ENCODE measurements around the gene PTPRN2. TPM values are rescaled to one million over a fixed set of nuclear protein-coding genes. Genes with fewer than 3 reads are reported as not detected.
"Not testable (repeated sequence)": the region's sequence is repeated elsewhere in the genome, so short reads cannot be mapped to it uniquely, and the experiment has no call there.

Gene PTPRN2
- total RNA-seq, 1 experiment from 2014 or later: 1.1 TPM

DNA sequence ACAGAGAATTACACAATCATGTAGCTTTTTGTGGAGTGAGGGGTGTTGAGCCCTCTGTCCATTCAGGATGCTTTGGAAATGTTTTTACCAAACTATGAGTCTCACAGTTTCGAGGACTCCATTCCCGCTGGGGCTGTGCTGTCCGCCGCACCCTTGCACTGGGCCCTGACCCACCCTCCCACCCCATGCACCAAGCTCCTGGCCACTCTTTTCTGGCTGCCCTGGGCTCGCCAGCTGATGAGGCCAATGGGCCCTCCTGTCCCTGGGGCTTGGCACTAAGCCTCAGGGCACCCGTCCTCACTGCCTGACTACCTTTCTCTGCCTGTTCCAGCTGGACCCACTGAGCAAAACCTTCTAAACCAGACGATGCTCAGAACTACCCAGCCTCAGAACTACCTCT, 332.1 kb downstream of the PTPRN2 start:
- H3K27me3 ChIP-seq (ENCODE audit: control insufficient read depth, insufficient read depth, low read length): peaks cover 8% of the 10 kb centered on the region; the same call in 1 of the 2 replicates
- no peak overlapping the region for H3K4me3 ChIP-seq (ENCODE audit: low read depth in 2 of 2, low read length in 2 of 2)
- ATAC-seq: no peak
- no peak overlapping the region for H3K27ac ChIP-seq (ENCODE audit: low read length)
- BruUV-seq (replicated peaks): no TSS peak
- no peak for DNase-seq (ENCODE audit: low read depth, low spot score)
- CTCF ChIA-PET: no interaction called here
- POLR2A ChIA-PET: no interaction called here
- TF ChIP-seq SIN3A (IDR thresholded peaks at IDR 0.05; ENCODE audit: borderline replicate concordance, insufficient read depth, low read depth, low read length) (no peak), REST (IDR thresholded peaks at IDR 0.05; ENCODE audit: insufficient read depth in 1 of 2, low read depth in 2 of 2, low read length in 1 of 2) (no peak), POLR2AphosphoS5 (IDR thresholded peaks at IDR 0.05; ENCODE audit: low read depth, low read length) (no peak), CTCF (IDR thresholded peaks at IDR 0.05) (no peak), TCF7L2 (IDR thresholded peaks at IDR 0.05; ENCODE audit: low read depth, low read length) (no peak)
- in situ Hi-C loops (cut with HindIII; ENCODE audit: low pct_unique_long_range_greater_than_20kb, low sequenced_read_pairs): no loop called here
- H3K36me3 ChIP-seq (ENCODE audit: control insufficient read depth, insufficient read depth, low read length): no peaks in the 10 kb centered on the region; the same call in 1 of the 2 replicates
- intact Hi-C loops (cut with micrococcal nuclease; ENCODE audit: unreplicated experiment): no loop called here
- no peaks in the 10 kb centered on the region for H3K4me1 ChIP-seq (ENCODE audit: control insufficient read depth, insufficient read depth, low read length)
- no peaks in the 10 kb centered on the region for H3K9me3 ChIP-seq (ENCODE audit: control insufficient read depth, insufficient read depth, low read depth, low read length)

GRCh38 chr7:158255156-158255555, 332.5 kb downstream of the PTPRN2 start:
- intact Hi-C loops (cut with micrococcal nuclease; ENCODE audit: unreplicated experiment): no loop called here
- no peak overlapping the region for H3K4me3 ChIP-seq (ENCODE audit: low read depth in 2 of 2, low read length in 2 of 2)
- no peaks in the 10 kb centered on the region; the same call in 1 of the 2 replicates for H3K36me3 ChIP-seq (ENCODE audit: control insufficient read depth, insufficient read depth, low read length)
- H3K27me3 ChIP-seq (ENCODE audit: control insufficient read depth, insufficient read depth, low read length): peaks cover 8% of the 10 kb centered on the region; the same call in 1 of the 2 replicates
- no peak for TF ChIP-seq POLR2AphosphoS5 (IDR thresholded peaks at IDR 0.05; ENCODE audit: low read depth, low read length)
- no peak for TF ChIP-seq REST (IDR thresholded peaks at IDR 0.05; ENCODE audit: insufficient read depth in 1 of 2, low read depth in 2 of 2, low read length in 1 of 2)
- TF ChIP-seq TCF7L2 (IDR thresholded peaks at IDR 0.05; ENCODE audit: low read depth, low read length): no peak
- TF ChIP-seq CTCF (IDR thresholded peaks at IDR 0.05): no peak
- no peak for TF ChIP-seq SIN3A (IDR thresholded peaks at IDR 0.05; ENCODE audit: borderline replicate concordance, insufficient read depth, low read depth, low read length)
- H3K9me3 ChIP-seq (ENCODE audit: control insufficient read depth, insufficient read depth, low read depth, low read length): no peaks in the 10 kb centered on the region
- POLR2A ChIA-PET: no interaction called here
- CTCF ChIA-PET: no interaction called here
- no peak overlapping the region for H3K27ac ChIP-seq (ENCODE audit: low read length)
- in situ Hi-C loops (cut with HindIII; ENCODE audit: low pct_unique_long_range_greater_than_20kb, low sequenced_read_pairs): no loop called here
- DNase-seq (ENCODE audit: low read depth, low spot score) (no peak), ATAC-seq (no peak)
- no TSS peak for BruUV-seq (replicated peaks)
- no peaks in the 10 kb centered on the region for H3K4me1 ChIP-seq (ENCODE audit: control insufficient read depth, insufficient read depth, low read length)

DNA sequence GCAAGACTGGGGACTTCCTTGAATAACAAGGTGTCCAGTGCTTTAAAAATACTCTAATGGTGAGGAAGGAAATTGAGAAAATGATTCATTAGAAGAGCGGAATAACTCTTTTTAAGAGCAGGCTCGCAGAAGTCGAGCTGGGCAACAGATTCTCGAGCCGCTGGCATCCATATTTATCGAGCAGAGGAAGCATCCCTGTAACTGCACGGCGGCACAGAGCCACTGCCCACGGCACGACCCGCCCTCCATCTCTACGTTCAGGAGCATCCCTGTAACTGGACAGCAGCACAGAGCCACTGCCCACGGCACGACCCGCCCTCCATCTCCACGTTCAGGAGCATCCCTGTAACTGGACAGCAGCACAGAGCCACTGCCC, 334.0 kb downstream of the PTPRN2 start:
- BruUV-seq (replicated peaks); H3K36me3 ChIP-seq (ENCODE audit: control insufficient read depth, insufficient read depth, low read length); H3K27ac ChIP-seq (ENCODE audit: low read length); H3K9me3 ChIP-seq (ENCODE audit: control insufficient read depth, insufficient read depth, low read depth, low read length); in situ Hi-C loops (cut with HindIII; ENCODE audit: low pct_unique_long_range_greater_than_20kb, low sequenced_read_pairs); POLR2A ChIA-PET; H3K4me3 ChIP-seq (ENCODE audit: low read depth in 2 of 2, low read length in 2 of 2); ATAC-seq; CTCF ChIA-PET; DNase-seq (ENCODE audit: low read depth, low spot score); H3K4me1 ChIP-seq (ENCODE audit: control insufficient read depth, insufficient read depth, low read length); intact Hi-C loops (cut with micrococcal nuclease; ENCODE audit: unreplicated experiment); H3K27me3 ChIP-seq (ENCODE audit: control insufficient read depth, insufficient read depth, low read length): not testable (repeated sequence)
